AG09309 (cell line): Measurements from ENCODE around the gene POLR3B.

ENCODE experiments used
- DNase-seq: peaks from one replicate; pipeline ENCODE4 v3.0.0-alpha.2; 2010; ENCODE audit warnings: low read depth
- H3K4me3 ChIP-seq: 2 replicates; pipeline ENCODE4 v1.5.1; 2011; ENCODE audit warnings: mild to moderate bottlenecking, low read depth, low read length, moderate library complexity; ENCODE audit not compliant: control insufficient read depth
- CTCF ChIP-seq: IDR thresholded peaks from 2 replicates; pipeline ENCODE4 v1.5.1; 2011; ENCODE audit warnings: mild to moderate bottlenecking, low read depth, low read length, inconsistent platforms; ENCODE audit not compliant: insufficient read depth, control insufficient read depth; ENCODE audit errors: missing control alignments

Gene POLR3B

DNA sequence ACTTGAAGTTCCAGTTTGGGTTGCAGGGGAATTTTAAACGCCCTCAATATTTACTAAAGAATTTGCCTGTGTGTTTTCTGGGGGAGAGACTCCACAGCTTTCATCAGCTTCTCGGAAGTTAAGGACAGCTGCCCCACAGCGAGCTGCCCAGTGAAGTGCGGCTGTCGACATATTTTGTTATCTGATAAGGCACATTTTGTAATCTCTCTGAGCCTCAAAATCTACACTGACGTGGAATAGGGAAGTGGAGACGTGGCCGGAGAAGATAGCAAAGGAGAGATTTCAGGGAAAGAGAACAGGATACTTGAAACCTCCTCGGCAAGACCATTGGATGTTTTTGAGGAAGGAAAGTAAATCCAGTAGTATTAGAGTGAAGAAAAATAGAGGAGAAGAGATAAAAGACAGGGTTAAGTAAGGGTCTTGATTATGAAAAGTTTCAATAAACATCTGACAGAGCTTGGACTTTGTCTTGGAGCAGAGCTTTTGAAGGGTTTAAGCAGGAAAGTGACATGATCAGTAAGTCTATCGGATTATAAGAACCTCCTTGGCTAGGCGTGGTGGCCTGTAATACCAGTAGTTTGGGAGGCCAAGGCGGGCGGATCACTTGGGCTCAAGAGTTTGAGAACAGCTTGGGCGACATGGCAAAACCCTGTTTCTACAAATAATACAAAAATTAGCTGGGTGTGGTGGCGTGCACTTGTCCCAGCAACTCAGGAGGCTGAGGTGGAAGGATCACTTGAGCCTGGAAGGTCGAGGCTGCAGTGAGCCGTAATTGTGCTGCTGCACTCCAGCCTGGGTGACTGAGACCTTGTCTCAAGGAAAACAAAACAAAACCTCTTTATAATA lies 1.1 kb downstream of the POLR3B start:
- H3K4me3 ChIP-seq, result peak overlapping the region; percentile 83
- TF ChIP-seq CTCF, result no peak
- DNase-seq, result peak; percentile 55

- DNase-seq, result no peak
- TF ChIP-seq CTCF, result no peak
- H3K4me3 ChIP-seq, result no peak overlapping the region
Observed at GRCh38 chr12:106359646-106360399, 2.3 kb downstream of the POLR3B start.

- no peak for TF ChIP-seq CTCF
- no peak overlapping the region for H3K4me3 ChIP-seq
- no peak for DNase-seq
Observed at GRCh38 chr12:106360400-106360994, 2.9 kb downstream of the POLR3B start.

DNA sequence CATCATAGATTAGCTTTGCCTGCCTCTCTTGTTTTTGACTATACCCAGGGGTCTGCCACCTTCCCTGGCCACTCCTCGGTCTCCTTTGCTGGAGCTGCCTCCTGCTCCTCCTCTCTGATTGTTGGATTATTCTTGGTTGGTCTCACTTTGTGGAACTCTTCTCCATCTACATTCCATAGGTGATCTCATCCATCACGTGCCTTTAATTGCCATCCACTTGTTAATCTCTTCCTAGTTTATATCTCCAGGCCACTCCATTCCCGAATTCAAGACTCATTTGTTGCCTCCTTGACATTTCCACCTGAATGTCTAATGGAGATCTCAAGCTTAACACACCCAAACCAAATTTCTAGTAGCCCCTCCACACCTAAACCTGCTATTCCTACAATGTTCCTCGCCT lies 5.4 kb downstream of the POLR3B start:
- no peak for TF ChIP-seq CTCF
- no peak overlapping the region for H3K4me3 ChIP-seq
- DNase-seq, result no peak

DNA sequence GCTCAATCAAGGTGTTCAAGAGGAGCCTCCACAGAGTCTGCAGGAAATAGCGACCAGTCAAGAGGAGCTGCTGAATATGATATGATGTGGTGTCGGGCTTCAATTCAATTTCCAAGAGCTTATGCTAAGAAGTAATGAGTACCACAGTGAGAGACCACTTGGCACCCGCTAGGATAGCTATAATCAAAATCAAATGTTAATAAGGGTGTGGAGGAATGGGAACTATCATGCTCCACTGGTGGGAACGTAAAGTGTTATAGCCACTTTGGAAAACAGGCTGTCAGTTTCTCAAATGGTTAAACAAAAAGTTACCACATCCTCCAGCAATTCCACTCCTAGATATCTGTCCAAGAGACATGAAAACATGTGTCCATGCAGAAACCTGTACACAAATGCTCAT lies 6.7 kb downstream of the POLR3B start:
- DNase-seq, result no peak
- TF ChIP-seq CTCF, result no peak
- H3K4me3 ChIP-seq, result no peak overlapping the region

- H3K4me3 ChIP-seq, result no peak overlapping the region
- no peak for TF ChIP-seq CTCF
- DNase-seq, result peak; percentile 67
Observed at GRCh38 chr12:106369624-106370346, 12.2 kb downstream of the POLR3B start.
